ENCODE data around the gene CYFIP2.
A peak's percentile ranks its signal among the peaks of the same experiment; 100 is the strongest.

CYFIP2 gene

GRCh38 chr5:157357823-157358222, 91.9 kb downstream of the CYFIP2 start:
- no peak for DNase-seq (ENCODE audit: low read depth, low spot score)

GRCh38 chr5:157358871-157359270, 92.9 kb downstream of the CYFIP2 start:
- no peak for DNase-seq (ENCODE audit: low read depth, low spot score)

- DNase-seq (ENCODE audit: low read depth, low spot score): no peak
Measured at GRCh38 chr5:157359356-157360055, 93.6 kb downstream of the CYFIP2 start.

GRCh38 chr5:157362012-157362411, 96.1 kb downstream of the CYFIP2 start:
- peak; percentile 36 for DNase-seq (ENCODE audit: low read depth, low spot score)

GRCh38 chr5:157362502-157362901, 96.6 kb downstream of the CYFIP2 start:
- DNase-seq (ENCODE audit: low read depth, low spot score): no peak

- DNase-seq (ENCODE audit: low read depth, low spot score): no peak
Measured at GRCh38 chr5:157362982-157363381, 97.1 kb downstream of the CYFIP2 start.

- DNase-seq (ENCODE audit: low read depth, low spot score): no peak
Measured at GRCh38 chr5:157365732-157366131, 99.8 kb downstream of the CYFIP2 start.

- peak; percentile 84 for DNase-seq (ENCODE audit: low read depth, low spot score)
Measured at GRCh38 chr5:157366741-157367674, 101.1 kb downstream of the CYFIP2 start.

GRCh38 chr5:157369507-157369906, 103.6 kb downstream of the CYFIP2 start:
- DNase-seq (ENCODE audit: low read depth, low spot score): no peak

GRCh38 chr5:157370967-157371366, 105.0 kb downstream of the CYFIP2 start:
- DNase-seq (ENCODE audit: low read depth, low spot score): peak; percentile 63

- peak; percentile 36 for DNase-seq (ENCODE audit: low read depth, low spot score)
Measured at GRCh38 chr5:157371655-157372471, 105.9 kb downstream of the CYFIP2 start.

- no peak for DNase-seq (ENCODE audit: low read depth, low spot score)
Measured at GRCh38 chr5:157372472-157372822, 106.5 kb downstream of the CYFIP2 start.

GRCh38 chr5:157378509-157378908, 112.6 kb downstream of the CYFIP2 start:
- no peak for DNase-seq (ENCODE audit: low read depth, low spot score)

- no peak for DNase-seq (ENCODE audit: low read depth, low spot score)
Measured at GRCh38 chr5:157379983-157380382, 114.1 kb downstream of the CYFIP2 start.

- no peak for DNase-seq (ENCODE audit: low read depth, low spot score)
Measured at GRCh38 chr5:157381746-157382145, 115.8 kb downstream of the CYFIP2 start.

- DNase-seq (ENCODE audit: low read depth, low spot score): no peak
Measured at GRCh38 chr5:157382996-157383800, 117.3 kb downstream of the CYFIP2 start.

GRCh38 chr5:157384971-157385709, 119.2 kb downstream of the CYFIP2 start:
- peak; percentile 95 for DNase-seq (ENCODE audit: low read depth, low spot score)

GRCh38 chr5:157387041-157387563, 121.2 kb downstream of the CYFIP2 start:
- DNase-seq (ENCODE audit: low read depth, low spot score): no peak

- DNase-seq (ENCODE audit: low read depth, low spot score): peak; percentile 92
Measured at GRCh38 chr5:157387683-157388093, 121.8 kb downstream of the CYFIP2 start.

- DNase-seq (ENCODE audit: low read depth, low spot score): no peak
Measured at GRCh38 chr5:157388111-157388710, 122.3 kb downstream of the CYFIP2 start.
